Measurements from ENCODE around the gene CEBPE.
A peak's percentile ranks its signal among the peaks of the same experiment; 100 is the strongest.

The CEBPE gene

DNA sequence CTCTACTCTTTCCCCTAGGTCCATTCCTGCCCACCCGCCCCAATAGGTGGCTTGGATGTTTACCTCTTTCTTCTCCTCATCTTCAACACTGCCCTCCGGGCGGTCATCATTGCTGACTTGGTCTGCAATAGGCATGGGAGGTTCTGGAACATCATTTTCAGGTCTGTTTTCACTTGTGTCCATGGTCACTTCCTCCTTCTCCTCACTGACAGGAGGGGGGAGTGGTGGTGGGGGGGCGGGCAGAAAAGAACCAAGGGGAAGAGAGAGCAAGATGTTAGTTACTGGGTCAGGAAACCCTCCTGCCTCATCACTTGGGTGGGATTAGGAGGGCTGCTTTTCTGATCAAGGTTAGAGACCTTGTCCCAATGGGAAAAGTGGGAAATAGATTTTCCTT, 49.6 kb downstream of the CEBPE start:
- FAIRE-seq = no peak
- DNase-seq (ENCODE audit: insufficient read length, low spot score) = no peak
- TF ChIP-seq, protein P1, sequence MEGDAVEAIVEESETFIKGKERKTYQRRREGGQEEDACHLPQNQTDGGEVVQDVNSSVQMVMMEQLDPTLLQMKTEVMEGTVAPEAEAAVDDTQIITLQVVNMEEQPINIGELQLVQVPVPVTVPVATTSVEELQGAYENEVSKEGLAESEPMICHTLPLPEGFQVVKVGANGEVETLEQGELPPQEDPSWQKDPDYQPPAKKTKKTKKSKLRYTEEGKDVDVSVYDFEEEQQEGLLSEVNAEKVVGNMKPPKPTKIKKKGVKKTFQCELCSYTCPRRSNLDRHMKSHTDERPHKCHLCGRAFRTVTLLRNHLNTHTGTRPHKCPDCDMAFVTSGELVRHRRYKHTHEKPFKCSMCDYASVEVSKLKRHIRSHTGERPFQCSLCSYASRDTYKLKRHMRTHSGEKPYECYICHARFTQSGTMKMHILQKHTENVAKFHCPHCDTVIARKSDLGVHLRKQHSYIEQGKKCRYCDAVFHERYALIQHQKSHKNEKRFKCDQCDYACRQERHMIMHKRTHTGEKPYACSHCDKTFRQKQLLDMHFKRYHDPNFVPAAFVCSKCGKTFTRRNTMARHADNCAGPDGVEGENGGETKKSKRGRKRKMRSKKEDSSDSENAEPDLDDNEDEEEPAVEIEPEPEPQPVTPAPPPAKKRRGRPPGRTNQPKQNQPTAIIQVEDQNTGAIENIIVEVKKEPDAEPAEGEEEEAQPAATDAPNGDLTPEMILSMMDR (IDR thresholded peaks at IDR 0.05; ENCODE audit: insufficient read depth, missing control alignments) = no peak

DNA sequence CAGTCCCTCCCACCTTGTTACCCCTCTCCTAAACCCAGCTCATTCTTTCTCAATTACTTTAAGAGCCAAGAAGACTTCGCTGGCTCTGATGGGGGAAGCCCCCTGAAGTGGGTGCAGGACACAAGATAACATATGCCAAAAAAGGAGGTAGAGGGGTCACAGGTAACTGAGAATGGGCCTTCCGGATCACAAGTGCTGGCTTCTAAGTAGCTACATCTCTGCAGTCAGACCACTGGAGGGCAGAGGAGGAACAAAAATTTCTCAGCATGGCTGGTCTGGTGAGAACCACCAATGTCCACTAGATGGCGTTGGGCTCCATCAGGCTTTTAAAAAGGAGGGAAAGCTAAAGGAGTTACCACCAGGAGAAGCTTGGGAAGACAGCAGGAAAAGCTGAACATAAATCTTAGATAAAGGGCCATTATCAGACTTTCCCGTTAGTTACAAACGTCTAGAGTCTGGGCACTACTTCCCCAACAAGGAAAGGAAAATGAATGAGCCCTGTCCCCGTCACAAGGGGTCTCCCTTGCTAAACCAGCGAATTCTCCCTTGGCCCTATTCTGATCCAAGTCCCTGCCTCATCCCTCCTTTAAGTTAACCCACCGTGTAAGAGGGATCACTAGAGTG, 50.2 kb downstream of the CEBPE start:
- FAIRE-seq (no peak), DNase-seq (ENCODE audit: insufficient read length, low spot score) (peak; percentile 93)
- TF ChIP-seq, protein P1 (IDR thresholded peaks at IDR 0.05; ENCODE audit: insufficient read depth, missing control alignments) = peak; percentile 99

DNA sequence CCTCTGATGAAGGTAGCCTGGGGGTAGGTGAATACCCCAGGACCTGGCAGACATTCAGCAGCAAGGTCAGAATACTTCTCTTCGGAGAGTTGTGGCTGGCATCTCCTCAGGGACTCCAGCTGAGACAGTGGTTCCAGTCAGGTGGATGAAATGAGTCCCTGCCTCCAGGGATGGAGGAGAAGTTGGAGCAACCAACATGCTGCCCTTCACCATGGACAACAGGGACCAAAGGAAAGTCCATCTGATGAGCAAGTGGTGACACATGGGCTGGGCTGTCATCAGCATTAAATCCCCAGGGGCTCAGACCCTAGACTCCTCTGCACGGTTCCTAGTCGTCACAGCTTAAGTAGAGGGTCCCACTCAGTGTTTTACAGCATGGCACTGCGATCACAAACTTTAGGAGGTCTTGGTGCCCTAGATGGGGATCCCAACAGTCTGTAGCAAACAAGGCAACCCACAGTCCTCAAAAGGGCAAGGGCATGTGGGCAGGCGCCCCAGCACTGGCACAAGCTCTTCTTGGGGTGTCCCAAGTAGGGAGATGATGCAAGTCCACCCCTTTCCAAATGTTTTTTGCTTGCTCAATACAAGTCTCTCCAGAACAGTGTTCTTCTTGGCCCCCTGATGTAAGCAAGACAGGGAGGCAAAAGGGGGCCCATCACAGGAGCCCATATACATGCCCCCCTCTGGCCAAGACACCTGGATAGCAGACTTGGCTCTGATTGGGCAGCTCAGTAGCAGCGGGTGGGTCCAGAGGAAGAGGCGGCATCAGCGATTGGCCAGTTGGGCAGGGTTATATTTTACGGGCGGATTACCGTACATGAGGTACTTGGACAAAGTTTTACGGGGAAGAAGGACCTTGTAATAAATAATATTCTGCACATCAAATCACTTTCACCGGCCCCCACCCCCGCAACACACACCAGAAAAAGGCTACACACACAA, 50.9 kb downstream of the CEBPE start:
- FAIRE-seq = no peak
- no peak for DNase-seq (ENCODE audit: insufficient read length, low spot score)
- TF ChIP-seq, protein P1 (IDR thresholded peaks at IDR 0.05; ENCODE audit: insufficient read depth, missing control alignments) = no peak
